ENCODE results near the gene TCF15. TPM values are rescaled to one million over a fixed set of nuclear protein-coding genes. Genes with fewer than 3 reads are reported as not detected.

The TCF15 gene
- total RNA-seq, 1 donor from 2014 or later, result 0.13 TPM

GRCh38 chr20:561437-562231 lies 48.5 kb downstream of the TCF15 start:
- Mint-ChIP-seq H3K4me1 (ENCODE audit: low read depth) (no peaks in the 10 kb centered on the region), H3K36me3 (ENCODE audit: low read depth) (no peaks in the 10 kb centered on the region), H3K4me3 (no peak overlapping the region), H3K9me3 (no peaks in the 10 kb centered on the region), H3K27me3 (ENCODE audit: insufficient read depth) (peaks cover 19% of the 10 kb centered on the region), H3K27ac (no peak overlapping the region)
- DNase-seq (ENCODE audit: low spot score), result peak; percentile 20
- intact Hi-C loops (cut with micrococcal nuclease), result loop anchor here (1.0 to 2.0 kb wide), 3 partner anchors 84 to 178 kb away; no protein-coding TSS in a partner anchor

GRCh38 chr20:560680-561079 lies 49.4 kb downstream of the TCF15 start:
- Mint-ChIP-seq H3K4me3 (no peak overlapping the region), H3K36me3 (ENCODE audit: low read depth) (no peaks in the 10 kb centered on the region), H3K27ac (no peak overlapping the region), H3K9me3 (no peaks in the 10 kb centered on the region), H3K27me3 (ENCODE audit: insufficient read depth) (peaks cover 19% of the 10 kb centered on the region), H3K4me1 (ENCODE audit: low read depth) (no peaks in the 10 kb centered on the region)
- intact Hi-C loops (cut with micrococcal nuclease), result loop anchor here (1.0 to 2.0 kb wide), 3 partner anchors 85 to 179 kb away; no protein-coding TSS in a partner anchor
- DNase-seq (ENCODE audit: low spot score), result no peak

- no peaks in the 10 kb centered on the region for H3K4me1 Mint-ChIP-seq (ENCODE audit: low read depth)
Observed at GRCh38 chr20:558117-558516, 52.0 kb downstream of the TCF15 start.

GRCh38 chr20:556984-557383 lies 53.1 kb downstream of the TCF15 start:
- Mint-ChIP-seq H3K36me3 (ENCODE audit: low read depth) (no peaks in the 10 kb centered on the region), H3K9me3 (no peaks in the 10 kb centered on the region), H3K27ac (no peak overlapping the region), H3K4me3 (no peak overlapping the region), H3K4me1 (ENCODE audit: low read depth) (no peaks in the 10 kb centered on the region), H3K27me3 (ENCODE audit: insufficient read depth) (peaks cover 23% of the 10 kb centered on the region)
- DNase-seq (ENCODE audit: low spot score), result no peak
- intact Hi-C loops (cut with micrococcal nuclease), result no loop called here

More at GRCh38 chr20:558117-558516, 52.0 kb downstream of the TCF15 start:
- intact Hi-C loops (cut with micrococcal nuclease), result no loop called here
- Mint-ChIP-seq H3K4me3 (no peak overlapping the region), H3K27me3 (ENCODE audit: insufficient read depth) (peaks cover 20% of the 10 kb centered on the region), H3K9me3 (no peaks in the 10 kb centered on the region), H3K36me3 (ENCODE audit: low read depth) (no peaks in the 10 kb centered on the region), H3K27ac (no peak overlapping the region)
- DNase-seq (ENCODE audit: low spot score), result no peak

- no peak overlapping the region for H3K4me3 Mint-ChIP-seq
- H3K4me1 Mint-ChIP-seq (ENCODE audit: low read depth), result no peaks in the 10 kb centered on the region
- DNase-seq (ENCODE audit: low spot score), result no peak
- peaks cover 28% of the 10 kb centered on the region for H3K27me3 Mint-ChIP-seq (ENCODE audit: insufficient read depth)
- H3K9me3 Mint-ChIP-seq, result no peaks in the 10 kb centered on the region
- intact Hi-C loops (cut with micrococcal nuclease), result no loop called here
- no peaks in the 10 kb centered on the region for H3K36me3 Mint-ChIP-seq (ENCODE audit: low read depth)
- H3K27ac Mint-ChIP-seq, result no peak overlapping the region
Observed at GRCh38 chr20:555976-556385, 54.1 kb downstream of the TCF15 start.

Other genes with a start within 250 kb of the TCF15 start
- gene TRIB3, start 229.5 kb downstream of the TCF15 start, total RNA-seq, result 37.1 and 39.5 TPM in 2 replicates
- 130 and 132 TPM in 2 replicates for gene RBCK1, start 202.0 kb downstream of the TCF15 start, total RNA-seq
- 37.5 and 41.4 TPM in 2 replicates for gene TBC1D20, start 147.8 kb downstream of the TCF15 start, total RNA-seq
- 181 and 185 TPM in 2 replicates for gene CSNK2A1, start 66.5 kb downstream of the TCF15 start, total RNA-seq
- gene SRXN1, start 42.9 kb upstream of the TCF15 start, total RNA-seq, result 28.8 and 30.2 TPM in 2 replicates
- gene SCRT2, start 65.5 kb upstream of the TCF15 start, total RNA-seq, result not detected in 2 replicates
- not detected in 2 replicates for gene SLC52A3, start 158.2 kb upstream of the TCF15 start, total RNA-seq
- 19.0 and 21.1 TPM in 2 replicates for gene FAM110A, start 223.4 kb upstream of the TCF15 start, total RNA-seq

Data from activated T-helper 1 cell treated with anti-CD3 and anti-CD28 coated beads, Interleukin-12 subunit alpha, Interleukin-12 subunit beta, Interleukin-2, Interleukin-4 antibody, amounts not matched to agents 30 ng/mL and 10 ng/mL and 1 ng/mL, durations not matched to agents 14 hours and 24 hours and 36 hours (primary cell).